ENCODE results near the gene HELZ2. TPM values are rescaled to one million over a fixed set of nuclear protein-coding genes. Genes with fewer than 3 reads are reported as not detected.

HELZ2 gene, protein sequence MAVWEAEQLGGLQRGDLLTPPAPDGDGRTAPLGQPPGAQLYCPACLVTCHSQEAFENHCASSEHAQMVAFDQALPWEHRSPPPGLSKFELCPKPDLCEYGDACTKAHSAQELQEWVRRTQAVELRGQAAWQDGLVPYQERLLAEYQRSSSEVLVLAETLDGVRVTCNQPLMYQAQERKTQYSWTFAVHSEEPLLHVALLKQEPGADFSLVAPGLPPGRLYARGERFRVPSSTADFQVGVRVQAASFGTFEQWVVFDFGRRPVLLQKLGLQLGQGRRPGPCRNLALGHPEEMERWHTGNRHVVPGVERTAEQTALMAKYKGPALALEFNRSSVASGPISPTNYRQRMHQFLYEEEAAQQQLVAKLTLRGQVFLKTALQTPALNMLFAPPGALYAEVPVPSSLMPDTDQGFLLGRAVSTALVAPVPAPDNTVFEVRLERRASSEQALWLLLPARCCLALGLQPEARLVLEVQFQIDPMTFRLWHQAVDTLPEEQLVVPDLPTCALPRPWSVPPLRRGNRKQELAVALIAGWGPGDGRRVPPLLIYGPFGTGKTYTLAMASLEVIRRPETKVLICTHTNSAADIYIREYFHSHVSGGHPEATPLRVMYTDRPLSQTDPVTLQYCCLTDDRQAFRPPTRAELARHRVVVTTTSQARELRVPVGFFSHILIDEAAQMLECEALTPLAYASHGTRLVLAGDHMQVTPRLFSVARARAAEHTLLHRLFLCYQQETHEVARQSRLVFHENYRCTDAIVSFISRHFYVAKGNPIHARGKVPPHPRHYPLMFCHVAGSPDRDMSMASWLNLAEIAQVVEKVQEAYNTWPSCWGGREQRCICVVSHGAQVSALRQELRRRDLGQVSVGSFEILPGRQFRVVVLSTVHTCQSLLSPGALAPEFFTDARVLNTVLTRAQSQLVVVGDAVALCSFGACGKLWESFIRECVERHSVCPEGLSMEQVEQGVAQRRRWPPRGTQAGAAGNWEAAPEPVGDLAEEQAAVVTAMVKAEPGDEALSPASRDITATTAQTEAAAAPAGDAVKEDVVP (N-terminal part only)
- total RNA-seq: 40.6 and 47.6 TPM in 2 replicates
- polyA plus RNA-seq: 3.3 and 6.2 TPM in 2 replicates
- polyA plus RNA-seq (2012): 9.7 and 15.1 TPM in 2 replicates
- polyA minus RNA-seq (ENCODE audit: low replicate concordance): 35.0 and 50.3 TPM in 2 replicates

GRCh38 chr20:63574156-63574828 lies at the start of gene HELZ2:
Gene HELZ2 (minus strand): TSS chr20:63574239. CDS start chr20:63572385, 1,854 bp downstream.
- H3K4me1 ChIP-seq (ENCODE audit: control insufficient read depth, extremely low read depth, insufficient read depth, low read length): peaks cover 7% of the 10 kb centered on the region
- no peaks in the 10 kb centered on the region for H3K9me3 ChIP-seq (ENCODE audit: control insufficient read depth, insufficient read depth, low read depth, low read length)
- H3K4me2 ChIP-seq (ENCODE audit: extremely low read depth, insufficient read depth, low read length): peak within 1 kb of the TSS; percentile 99
- H3K4me3 ChIP-seq (replicated peaks in 1 of 4; ENCODE audit: control extremely low read depth in 1 of 4, insufficient read depth in 1 of 4, low read depth in 3 of 4, low read length in 4 of 4): peak within 1 kb of the TSS; percentile 76 to 88 (median 84)
- peaks cover 3% of the 10 kb centered on the region for H3K36me3 ChIP-seq (ENCODE audit: control insufficient read depth, insufficient read depth, low read length)
- peak within 1 kb of the TSS; percentile 84 for H3K9ac ChIP-seq (ENCODE audit: insufficient read depth, low read length)
- no peaks in the 10 kb centered on the region for H3K27me3 ChIP-seq (ENCODE audit: control insufficient read depth, insufficient read depth, low read length)
- peak; percentile 47 to 53 for DNase-seq (ENCODE audit: low read depth in 2 of 2)
- TF ChIP-seq CTCF (conservative IDR thresholded peaks at IDR 0.05 in 1 of 2, IDR thresholded peaks at IDR 0.05 in 1 of 2; ENCODE audit: low read depth in 1 of 2, low read length in 2 of 2) (no peak), EZH2 (IDR thresholded peaks at IDR 0.05; ENCODE audit: low read length, missing control alignments) (no peak)
- H3K79me2 ChIP-seq (ENCODE audit: control insufficient read depth, insufficient read depth, low read length): peaks cover 5% of the 10 kb centered on the region
- H3K27ac ChIP-seq (ENCODE audit: insufficient read depth, low read length): peak within 1 kb of the TSS; percentile 83
- peak within 1 kb of the TSS; percentile 34 for H2AFZ ChIP-seq (ENCODE audit: low read length)
- H4K20me1 ChIP-seq (ENCODE audit: control insufficient read depth, extremely low read depth, insufficient read depth, low read length): no peaks in the 10 kb centered on the region

- Histone ChIP-seq H3K4me3 (replicated peaks in 1 of 4; ENCODE audit: control extremely low read depth in 1 of 4, insufficient read depth in 1 of 4, low read depth in 3 of 4, low read length in 4 of 4) (no peak overlapping the region), H3K9me3 (ENCODE audit: control insufficient read depth, insufficient read depth, low read depth, low read length) (no peaks in the 10 kb centered on the region), H3K27ac (ENCODE audit: insufficient read depth, low read length) (no peak overlapping the region), H3K4me1 (ENCODE audit: control insufficient read depth, extremely low read depth, insufficient read depth, low read length) (no peaks in the 10 kb centered on the region), H3K27me3 (ENCODE audit: control insufficient read depth, insufficient read depth, low read length) (no peaks in the 10 kb centered on the region), H4K20me1 (ENCODE audit: control insufficient read depth, extremely low read depth, insufficient read depth, low read length) (no peaks in the 10 kb centered on the region), H3K9ac (ENCODE audit: insufficient read depth, low read length) (no peak overlapping the region), H2AFZ (ENCODE audit: low read length) (no peak overlapping the region), H3K79me2 (ENCODE audit: control insufficient read depth, insufficient read depth, low read length) (peaks cover 58% of the 10 kb centered on the region), H3K4me2 (ENCODE audit: extremely low read depth, insufficient read depth, low read length) (no peak overlapping the region), H3K36me3 (ENCODE audit: control insufficient read depth, insufficient read depth, low read length) (peaks cover 5% of the 10 kb centered on the region)
- DNase-seq (ENCODE audit: low read depth in 2 of 2): no peak
- no peak for TF ChIP-seq CTCF (conservative IDR thresholded peaks at IDR 0.05 in 1 of 2, IDR thresholded peaks at IDR 0.05 in 1 of 2; ENCODE audit: low read depth in 1 of 2, low read length in 2 of 2)
- no peak for TF ChIP-seq EZH2 (IDR thresholded peaks at IDR 0.05; ENCODE audit: low read length, missing control alignments)
Observed at GRCh38 chr20:63622732-63623131, 48.7 kb upstream of the HELZ2 start.

Measured in fibroblast of lung (primary cell).